SK-MEL-5 (cell line): ENCODE results near the gene ARHGEF6. TPM values are rescaled to one million over a fixed set of nuclear protein-coding genes. Genes with fewer than 3 reads are reported as not detected.
A peak's percentile ranks its signal among the peaks of the same experiment; 100 is the strongest.
"Not testable (repeated sequence)": the region's sequence is repeated elsewhere in the genome, so short reads cannot be mapped to it uniquely, and the experiment has no call there.

Experiments used
- DNase-seq: peaks from one replicate; pipeline ENCODE4 v3.0.0-alpha.2; 2016; ENCODE audit warnings: low read depth, low spot score
- in situ Hi-C: cut with HindIII; loops from 2 replicates; pipeline ENCODE4 v1.10.0; 2016; ENCODE audit warnings: low sequenced_read_pairs, high pct_unique_total_duplicates, low pct_unique_long_range_greater_than_20kb
- polyA plus RNA-seq, 2 experiments: library from polyadenylated mRNA; depleted of rRNA; stranded (reverse); fragments of >200 nt; gene quantifications; 2 replicates each; pipeline ENCODE4 v1.2.3, GENCODE V29; 2015
- total RNA-seq: library from RNA; depleted of rRNA; stranded (reverse); fragments of >200 nt; shearing (Covaris generic); gene quantifications from 2 replicates; pipeline ENCODE4 v1.2.3, GENCODE V29; 2014; rRNA removed

The ARHGEF6 gene
- total RNA-seq: 3.3 and 3.6 TPM in 2 replicates
- polyA plus RNA-seq (2015; cell fraction: cytosol; rRNA removed): 3.0 and 3.7 TPM in 2 replicates
- 3.7 and 4.6 TPM in 2 replicates for polyA plus RNA-seq (2015; cell fraction: nucleus; rRNA removed)

DNA sequence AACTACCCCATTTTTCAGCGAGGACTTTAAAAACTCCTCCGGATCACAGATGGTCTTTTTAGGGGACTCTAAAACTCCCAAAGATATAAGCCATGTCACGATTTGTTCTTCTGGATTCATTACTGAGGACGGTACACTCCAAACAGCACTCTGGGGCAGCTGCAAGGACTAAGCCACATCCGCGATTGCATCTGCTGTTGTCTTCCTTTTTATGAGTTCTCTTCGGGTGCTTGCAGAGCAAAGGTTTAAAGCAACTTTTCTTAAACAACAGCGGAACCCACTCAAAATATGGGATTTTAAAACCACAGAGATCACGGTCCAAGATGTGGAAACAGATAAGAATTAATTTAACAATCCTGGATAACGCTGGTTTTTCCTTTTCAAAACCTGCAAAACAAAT, at the start of gene ARHGEF6:
ARHGEF6 (minus strand) TSS at position 170 of the 400 bp plus-strand sequence; CDS start at position 120, 50 bp downstream.
- in situ Hi-C loops: no loop called here
- DNase-seq: no peak

- in situ Hi-C loops: no loop called here
- no peak for DNase-seq
Measured at GRCh38 chrX:136829413-136829812, 48.7 kb upstream of the ARHGEF6 start.

GRCh38 chrX:136828830-136829229, 48.1 kb upstream of the ARHGEF6 start:
- no peak for DNase-seq

DNA sequence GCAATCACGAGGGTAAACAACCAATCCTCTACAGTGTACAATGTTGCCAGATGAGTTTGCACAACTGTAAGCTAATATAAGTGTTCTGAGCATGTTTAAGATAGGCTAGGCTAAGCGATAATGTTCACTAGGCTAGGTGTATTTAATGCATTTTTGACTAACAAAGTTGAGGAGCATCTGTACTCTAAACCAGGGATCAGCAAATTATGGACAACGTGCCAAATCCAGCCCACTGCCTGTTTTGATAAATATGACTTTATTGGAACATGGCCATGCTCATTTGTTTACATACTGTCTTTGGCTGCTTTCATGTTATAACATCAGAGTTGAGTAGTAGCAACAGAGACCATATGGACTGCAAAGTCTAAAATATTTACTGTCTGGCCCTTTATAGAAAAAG, 46.3 kb upstream of the ARHGEF6 start:
- in situ Hi-C loops: no loop called here

More at GRCh38 chrX:136828830-136829229, 48.1 kb upstream of the ARHGEF6 start:
- in situ Hi-C loops: no loop called here

DNA sequence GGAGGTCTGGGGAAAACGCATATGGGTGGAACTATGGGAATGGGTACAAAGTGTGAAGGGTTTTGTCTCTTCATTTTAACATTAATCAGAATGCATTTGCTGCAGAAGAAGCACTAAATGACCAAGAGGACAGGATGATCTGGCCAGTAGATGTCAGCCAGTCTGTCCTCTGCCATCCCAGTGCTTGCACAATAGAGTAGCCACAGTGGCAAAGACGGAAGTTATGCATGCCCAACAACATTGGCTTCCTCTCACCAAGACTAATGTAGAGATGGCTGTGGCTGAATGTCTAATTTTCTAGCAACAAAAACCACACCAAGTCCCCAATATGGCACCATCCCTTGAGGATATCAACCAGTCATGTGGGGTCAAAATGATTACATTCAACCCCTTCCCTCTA, 45.0 kb upstream of the ARHGEF6 start:
- in situ Hi-C loops: no loop called here
- DNase-seq: no peak

More for the DNA sequence above, 46.3 kb upstream of the ARHGEF6 start:
- no peak for DNase-seq

DNA sequence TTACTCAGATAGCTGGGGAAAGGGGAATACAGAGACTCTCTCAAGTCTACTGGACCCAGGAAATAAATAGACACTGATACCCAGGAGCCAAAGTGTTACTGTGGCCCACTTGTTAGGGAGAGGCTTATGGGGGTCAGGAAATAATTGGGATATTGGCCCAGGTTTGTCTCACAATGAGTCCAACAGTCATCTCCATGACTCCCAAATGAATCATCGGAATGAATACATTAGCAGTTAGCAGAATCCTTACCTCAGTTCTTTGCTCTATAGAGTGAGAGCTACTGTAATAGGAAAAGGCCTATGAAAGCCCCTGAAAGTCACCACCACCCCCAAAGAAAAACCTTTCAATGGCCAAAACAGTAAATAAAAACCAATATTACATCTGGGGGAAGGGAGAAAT, 42.4 kb upstream of the ARHGEF6 start:
- DNase-seq: no peak
- in situ Hi-C loops: no loop called here

GRCh38 chrX:136822337-136823095, 41.8 kb upstream of the ARHGEF6 start:
- in situ Hi-C loops: no loop called here

GRCh38 chrX:136819756-136820155, 39.0 kb upstream of the ARHGEF6 start:
- in situ Hi-C loops, DNase-seq: not testable (repeated sequence)

More at GRCh38 chrX:136822337-136823095, 41.8 kb upstream of the ARHGEF6 start:
- DNase-seq: no peak

- DNase-seq: no peak
- in situ Hi-C loops: no loop called here
Measured at GRCh38 chrX:136819031-136819703, 38.4 kb upstream of the ARHGEF6 start.

DNA sequence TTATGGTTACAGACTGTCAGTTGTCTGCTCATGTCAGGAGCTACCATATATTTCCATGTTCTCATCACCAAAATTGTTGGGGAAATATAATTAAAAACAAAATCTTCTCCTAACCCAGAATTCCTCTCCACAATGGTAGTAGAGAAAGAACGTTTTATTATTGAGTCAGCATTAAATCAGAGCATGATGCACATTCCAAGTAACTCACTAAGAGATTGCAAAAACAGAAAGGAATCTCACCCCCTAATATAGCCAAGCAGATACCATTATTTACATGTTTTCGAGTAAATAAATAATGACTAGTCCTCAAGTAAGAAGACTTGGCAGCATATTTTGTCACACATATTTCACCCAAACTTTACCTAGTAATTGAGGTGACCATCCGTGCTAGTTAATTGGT, 36.2 kb upstream of the ARHGEF6 start:
- in situ Hi-C loops: no loop called here
- DNase-seq: no peak

DNA sequence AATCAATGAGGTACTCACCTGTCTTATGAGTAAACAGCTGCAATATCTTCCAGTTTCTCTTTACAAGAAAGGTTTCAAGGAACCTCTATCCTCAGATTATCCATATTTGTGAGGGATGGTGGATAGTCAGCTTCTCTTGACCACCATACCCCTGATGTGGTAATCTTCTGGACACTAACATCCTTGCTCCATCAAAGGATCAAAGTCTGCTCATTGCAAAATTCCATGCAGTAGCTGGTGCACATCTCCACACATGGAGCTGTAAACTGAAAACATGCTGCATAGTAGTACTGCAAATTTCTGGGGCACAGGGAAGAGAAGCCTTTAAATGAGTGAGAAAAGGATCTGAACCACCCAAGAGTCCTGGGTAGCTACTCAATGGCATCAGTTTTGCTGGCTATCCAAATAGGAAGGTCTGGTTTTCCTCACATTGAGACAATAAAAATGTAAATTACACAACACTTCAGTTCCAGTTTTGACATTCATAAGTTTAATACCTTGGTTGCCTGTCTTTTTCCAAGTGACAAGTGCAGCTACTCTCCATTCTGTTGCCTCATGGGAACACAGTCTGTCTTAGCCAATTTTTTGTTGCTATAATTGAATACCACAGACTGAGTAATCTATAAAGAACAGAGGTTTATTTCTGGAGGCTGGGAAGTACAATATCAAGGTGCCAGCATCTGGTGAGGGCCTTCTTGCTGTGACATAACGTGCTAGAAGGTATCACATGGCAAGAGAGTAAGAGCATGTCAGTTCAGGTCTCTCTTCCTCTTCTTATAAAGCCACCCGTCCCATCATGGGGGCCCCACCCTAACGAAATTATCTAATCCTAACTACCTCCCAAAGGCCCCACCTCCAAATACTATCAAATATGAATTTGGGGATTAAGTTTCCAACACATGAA, 34.4 kb upstream of the ARHGEF6 start:
- DNase-seq: no peak
- in situ Hi-C loops: no loop called here

DNA sequence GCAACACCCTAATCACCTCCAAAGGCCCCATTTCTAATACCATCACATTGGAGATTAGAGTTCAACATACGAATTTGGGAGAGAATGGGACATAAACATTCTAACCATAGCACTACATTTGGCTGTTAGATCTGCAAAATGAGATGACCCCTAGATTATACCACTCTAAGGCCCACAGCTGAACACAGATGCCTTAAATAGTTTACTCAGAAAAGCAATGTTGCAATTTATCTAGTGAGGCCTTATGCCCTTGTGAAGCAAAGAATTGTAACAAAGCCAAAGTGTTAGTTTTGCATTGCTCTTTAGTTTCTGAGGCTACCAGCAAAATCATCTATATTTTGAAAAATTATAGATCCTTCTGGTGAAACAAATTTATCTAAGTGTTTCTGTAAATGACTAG, 31.6 kb upstream of the ARHGEF6 start:
- DNase-seq: no peak
- in situ Hi-C loops: no loop called here

DNA sequence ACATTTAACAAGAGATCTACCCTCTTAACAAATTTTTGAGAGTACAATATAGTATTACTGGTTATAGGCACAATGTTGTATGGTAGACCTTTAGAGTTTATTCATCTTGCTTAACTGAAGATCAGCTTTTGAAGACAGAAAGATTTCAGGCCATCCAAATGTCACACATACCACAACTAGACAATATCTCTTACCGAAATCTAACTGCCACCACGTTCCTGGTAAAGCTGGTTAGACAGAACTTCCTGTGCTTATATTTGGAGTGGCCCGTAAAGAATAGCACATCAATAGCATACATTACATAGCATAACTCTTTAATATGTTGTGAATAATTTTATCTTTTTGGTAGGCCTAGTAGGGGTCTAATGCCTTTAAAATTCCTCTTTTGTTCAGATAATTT, 29.8 kb upstream of the ARHGEF6 start:
- DNase-seq: no peak
- in situ Hi-C loops: no loop called here

DNA sequence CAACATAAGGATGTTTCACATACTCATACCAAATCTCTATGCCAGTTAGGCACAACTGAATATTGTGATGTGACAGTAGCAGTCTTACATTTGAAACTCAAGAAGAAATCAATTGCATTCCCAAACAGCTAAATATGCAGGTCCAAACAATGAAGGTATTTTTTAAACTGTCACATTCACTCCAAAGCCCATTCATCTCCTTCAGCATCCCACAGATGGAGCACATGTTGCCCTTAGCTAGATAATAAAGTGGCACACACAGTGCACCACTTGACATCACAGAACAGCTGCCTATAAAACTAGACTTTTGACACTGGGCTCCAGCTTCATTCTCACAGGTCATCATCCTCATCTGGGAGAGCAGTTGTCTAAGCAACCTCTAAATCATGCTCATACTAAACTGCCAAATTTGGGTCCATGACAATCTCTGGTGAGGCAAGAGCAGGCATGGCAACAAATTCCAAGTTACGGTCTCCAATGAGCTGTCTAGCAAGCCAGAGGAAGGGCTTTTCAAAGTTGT, 26.2 kb upstream of the ARHGEF6 start:
- peak; percentile 54 for DNase-seq
- in situ Hi-C loops: no loop called here

GRCh38 chrX:136802515-136802914, 21.8 kb upstream of the ARHGEF6 start:
- in situ Hi-C loops: no loop called here
- no peak for DNase-seq

DNA sequence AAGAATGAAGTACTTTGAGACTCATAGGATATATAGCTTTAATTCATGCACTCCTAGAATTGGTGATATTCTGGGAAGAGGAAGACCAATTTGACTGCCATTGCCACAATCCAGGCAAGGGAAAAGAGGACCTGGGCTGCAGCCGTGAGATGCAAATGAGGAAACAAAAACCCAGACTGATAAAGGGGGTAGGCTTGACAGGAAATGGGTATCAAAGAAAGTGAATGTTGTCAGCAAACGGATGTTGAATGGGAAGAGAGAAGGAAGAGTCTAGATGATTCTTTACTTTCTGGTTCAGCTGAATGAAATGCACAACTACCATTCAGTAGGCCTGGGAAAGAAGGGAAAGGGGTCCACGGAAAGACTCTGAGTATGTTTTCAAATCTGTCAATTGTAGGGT, 17.1 kb upstream of the ARHGEF6 start:
- no peak for DNase-seq
- in situ Hi-C loops: no loop called here

- DNase-seq, in situ Hi-C loops: not testable (repeated sequence)
Measured at GRCh38 chrX:136795132-136795531, 14.4 kb upstream of the ARHGEF6 start.

GRCh38 chrX:136794660-136795059, 13.9 kb upstream of the ARHGEF6 start:
- in situ Hi-C loops, DNase-seq: not testable (repeated sequence)
